Measurements from ENCODE around the gene GRIFIN. TPM values are rescaled to one million over a fixed set of nuclear protein-coding genes. Genes with fewer than 3 reads are reported as not detected.

Gene GRIFIN
- total and polyA plus RNA-seq, 5 donors from 2014 or later: not detected

- DNase-seq (no peak), ATAC-seq (ENCODE audit: low read depth in 2 of 2) (no peak)
- H3K9me3 Mint-ChIP-seq: peaks cover 0 to 6% (median 0%) of the 10 kb centered on the region in 7 donors
- peak overlapping the region in 1 of 3 donors; percentile 95 for H3K27ac Mint-ChIP-seq
- Histone ChIP-seq H3K4me1 (ENCODE audit: control insufficient read depth, insufficient read depth, low read length, poor library complexity, severe bottlenecking) (no peaks in the 10 kb centered on the region), H3K27ac (ENCODE audit: insufficient read depth, low read length, poor library complexity, severe bottlenecking) (no peak overlapping the region), H3K27me3 (ENCODE audit: control insufficient read depth, insufficient read depth, low read length) (no peaks in the 10 kb centered on the region), H3K4me3 (ENCODE audit: low read depth, low read length) (no peak overlapping the region), H3K9me3 (ENCODE audit: control insufficient read depth in 2 of 2, low read length in 2 of 2) (peaks cover 0 to 7% of the 10 kb centered on the region in 2 experiments), H3K36me3 (ENCODE audit: control insufficient read depth, insufficient read depth, low read length) (no peaks in the 10 kb centered on the region)
- peaks cover 11% of the 10 kb centered on the region for H3K27me3 Mint-ChIP-seq
- peaks cover 0 to 3% (median 2%) of the 10 kb centered on the region in 4 donors for H3K4me1 Mint-ChIP-seq
- H3K36me3 Mint-ChIP-seq: peaks cover 3% of the 10 kb centered on the region
- H3K4me3 Mint-ChIP-seq: no peak overlapping the region
These were observed 8.7 kb upstream of the GRIFIN start for GRCh38 chr7:2484868-2485267.

- no peak for ATAC-seq (ENCODE audit: low read depth in 2 of 2)
- Mint-ChIP-seq H3K9me3 (peaks cover 0 to 4% (median 0%) of the 10 kb centered on the region in 7 donors), H3K4me1 (peaks cover 0 to under 1% (median 0%) of the 10 kb centered on the region in 4 donors), H3K4me3 (no peak overlapping the region), H3K36me3 (peaks cover 3% of the 10 kb centered on the region), H3K27me3 (no peaks in the 10 kb centered on the region), H3K27ac (no peak overlapping the region)
- Histone ChIP-seq H3K4me3 (ENCODE audit: low read depth, low read length) (no peak overlapping the region), H3K9me3 (ENCODE audit: control insufficient read depth in 2 of 2, low read length in 2 of 2) (peaks cover 0 to 7% of the 10 kb centered on the region in 2 experiments), H3K27ac (ENCODE audit: insufficient read depth, low read length, poor library complexity, severe bottlenecking) (no peak overlapping the region), H3K27me3 (ENCODE audit: control insufficient read depth, insufficient read depth, low read length) (no peaks in the 10 kb centered on the region), H3K4me1 (ENCODE audit: control insufficient read depth, insufficient read depth, low read length, poor library complexity, severe bottlenecking) (no peaks in the 10 kb centered on the region), H3K36me3 (ENCODE audit: control insufficient read depth, insufficient read depth, low read length) (no peaks in the 10 kb centered on the region)
- DNase-seq: no peak
These were observed 7.3 kb upstream of the GRIFIN start for GRCh38 chr7:2483494-2483893.

GRCh38 chr7:2482725-2483451, 6.7 kb upstream of the GRIFIN start:
- H3K27me3 Mint-ChIP-seq: no peaks in the 10 kb centered on the region
- ATAC-seq (ENCODE audit: low read depth in 2 of 2): no peak
- peaks cover 3% of the 10 kb centered on the region for H3K36me3 Mint-ChIP-seq

GRCh38 chr7:2481195-2481594, 5.0 kb upstream of the GRIFIN start:
- Mint-ChIP-seq H3K4me1 (peaks cover 0 to 14% (median 0%) of the 10 kb centered on the region in 4 donors), H3K27me3 (no peaks in the 10 kb centered on the region), H3K27ac (no peak overlapping the region), H3K36me3 (peaks cover 3% of the 10 kb centered on the region), H3K4me3 (no peak overlapping the region), H3K9me3 (peaks cover 0 to 3% (median 0%) of the 10 kb centered on the region in 7 donors)
- ATAC-seq (ENCODE audit: low read depth in 2 of 2) (no peak), DNase-seq (no peak)
- Histone ChIP-seq H3K9me3 (ENCODE audit: control insufficient read depth in 2 of 2, low read length in 2 of 2) (peaks cover 0 to 7% of the 10 kb centered on the region in 2 experiments), H3K4me1 (ENCODE audit: control insufficient read depth, insufficient read depth, low read length, poor library complexity, severe bottlenecking) (peaks cover 12% of the 10 kb centered on the region), H3K27ac (ENCODE audit: insufficient read depth, low read length, poor library complexity, severe bottlenecking) (no peak overlapping the region), H3K4me3 (ENCODE audit: low read depth, low read length) (no peak overlapping the region), H3K27me3 (ENCODE audit: control insufficient read depth, insufficient read depth, low read length) (no peaks in the 10 kb centered on the region), H3K36me3 (ENCODE audit: control insufficient read depth, insufficient read depth, low read length) (no peaks in the 10 kb centered on the region)

More at GRCh38 chr7:2482725-2483451, 6.7 kb upstream of the GRIFIN start:
- Histone ChIP-seq H3K9me3 (ENCODE audit: control insufficient read depth in 2 of 2, low read length in 2 of 2) (peaks cover 0 to 7% of the 10 kb centered on the region in 2 experiments), H3K27me3 (ENCODE audit: control insufficient read depth, insufficient read depth, low read length) (no peaks in the 10 kb centered on the region), H3K27ac (ENCODE audit: insufficient read depth, low read length, poor library complexity, severe bottlenecking) (no peak overlapping the region), H3K4me3 (ENCODE audit: low read depth, low read length) (no peak overlapping the region), H3K4me1 (ENCODE audit: control insufficient read depth, insufficient read depth, low read length, poor library complexity, severe bottlenecking) (peaks cover 4% of the 10 kb centered on the region), H3K36me3 (ENCODE audit: control insufficient read depth, insufficient read depth, low read length) (no peaks in the 10 kb centered on the region)
- peaks cover 0 to 3% (median 0%) of the 10 kb centered on the region in 7 donors for H3K9me3 Mint-ChIP-seq
- H3K27ac Mint-ChIP-seq: peak overlapping the region in 1 of 3 donors; percentile 20
- DNase-seq: peak in 1 of 3 donors; percentile 37
- H3K4me3 Mint-ChIP-seq: no peak overlapping the region
- peaks cover 0 to 7% (median 0%) of the 10 kb centered on the region in 4 donors for H3K4me1 Mint-ChIP-seq

- peaks cover 0 to 14% (median 0%) of the 10 kb centered on the region in 4 donors for H3K4me1 Mint-ChIP-seq
- no peaks in the 10 kb centered on the region for H3K27me3 ChIP-seq (ENCODE audit: control insufficient read depth, insufficient read depth, low read length)
- DNase-seq (no peak), ATAC-seq (ENCODE audit: low read depth in 2 of 2) (no peak)
- H3K4me1 ChIP-seq (ENCODE audit: control insufficient read depth, insufficient read depth, low read length, poor library complexity, severe bottlenecking): peaks cover 12% of the 10 kb centered on the region
- no peak overlapping the region for H3K27ac ChIP-seq (ENCODE audit: insufficient read depth, low read length, poor library complexity, severe bottlenecking)
- H3K36me3 Mint-ChIP-seq: peaks cover 3% of the 10 kb centered on the region
- no peak overlapping the region for H3K4me3 Mint-ChIP-seq
- H3K9me3 ChIP-seq (ENCODE audit: control insufficient read depth in 2 of 2, low read length in 2 of 2): peaks cover 0 to 7% of the 10 kb centered on the region in 2 experiments
- H3K27ac Mint-ChIP-seq: no peak overlapping the region
- peaks cover 0 to 2% (median 0%) of the 10 kb centered on the region in 7 donors for H3K9me3 Mint-ChIP-seq
- H3K4me3 ChIP-seq (ENCODE audit: low read depth, low read length): no peak overlapping the region
- no peaks in the 10 kb centered on the region for H3K36me3 ChIP-seq (ENCODE audit: control insufficient read depth, insufficient read depth, low read length)
- no peaks in the 10 kb centered on the region for H3K27me3 Mint-ChIP-seq
These were observed 3.8 kb upstream of the GRIFIN start for GRCh38 chr7:2480070-2480408.

GRCh38 chr7:2479276-2480069, 3.3 kb upstream of the GRIFIN start:
- Mint-ChIP-seq H3K4me1 (peaks cover 0 to 14% (median 0%) of the 10 kb centered on the region in 4 donors), H3K27ac (no peak overlapping the region), H3K27me3 (no peaks in the 10 kb centered on the region), H3K36me3 (peaks cover 3% of the 10 kb centered on the region), H3K9me3 (no peaks in the 10 kb centered on the region), H3K4me3 (no peak overlapping the region)
- no peak for ATAC-seq (ENCODE audit: low read depth in 2 of 2)
- no peak overlapping the region for H3K4me3 ChIP-seq (ENCODE audit: low read depth, low read length)
- H3K27me3 ChIP-seq (ENCODE audit: control insufficient read depth, insufficient read depth, low read length): no peaks in the 10 kb centered on the region
- no peak overlapping the region for H3K27ac ChIP-seq (ENCODE audit: insufficient read depth, low read length, poor library complexity, severe bottlenecking)
- peaks cover 0 to 7% of the 10 kb centered on the region in 2 experiments for H3K9me3 ChIP-seq (ENCODE audit: control insufficient read depth in 2 of 2, low read length in 2 of 2)
- H3K4me1 ChIP-seq (ENCODE audit: control insufficient read depth, insufficient read depth, low read length, poor library complexity, severe bottlenecking): peaks cover 12% of the 10 kb centered on the region
- H3K36me3 ChIP-seq (ENCODE audit: control insufficient read depth, insufficient read depth, low read length): no peaks in the 10 kb centered on the region
- no peak for DNase-seq

GRCh38 chr7:2478800-2479199, 2.6 kb upstream of the GRIFIN start:
- H3K9me3 ChIP-seq (ENCODE audit: control insufficient read depth in 2 of 2, low read length in 2 of 2): peaks cover 0 to 7% of the 10 kb centered on the region in 2 experiments
- DNase-seq (no peak), ATAC-seq (ENCODE audit: low read depth in 2 of 2) (no peak)
- H3K4me1 ChIP-seq (ENCODE audit: control insufficient read depth, insufficient read depth, low read length, poor library complexity, severe bottlenecking): peaks cover 12% of the 10 kb centered on the region
- Mint-ChIP-seq H3K27ac (no peak overlapping the region), H3K9me3 (no peaks in the 10 kb centered on the region), H3K36me3 (peaks cover 3% of the 10 kb centered on the region), H3K4me1 (peaks cover 0 to 14% (median 0%) of the 10 kb centered on the region in 4 donors), H3K4me3 (no peak overlapping the region), H3K27me3 (no peaks in the 10 kb centered on the region)
- no peaks in the 10 kb centered on the region for H3K27me3 ChIP-seq (ENCODE audit: control insufficient read depth, insufficient read depth, low read length)
- no peak overlapping the region for H3K27ac ChIP-seq (ENCODE audit: insufficient read depth, low read length, poor library complexity, severe bottlenecking)
- H3K4me3 ChIP-seq (ENCODE audit: low read depth, low read length): no peak overlapping the region
- H3K36me3 ChIP-seq (ENCODE audit: control insufficient read depth, insufficient read depth, low read length): no peaks in the 10 kb centered on the region
